GM08714 (cell line): Measurements from ENCODE around the gene TBC1D1.

ENCODE experiments used
- H3K4me3 ChIP-seq: fragments of 200-500 bp; sonication (Bioruptor generic); 2 replicates; pipeline ENCODE4 v1.5.1; 2014; ENCODE audit warnings: mild to moderate bottlenecking, low read length, inconsistent platforms
- ZNF274 ChIP-seq: IDR thresholded peaks from 2 replicates; pipeline ENCODE4 v1.6.1; 2012; ENCODE audit warnings: mild to moderate bottlenecking, low read depth, low read length

The TBC1D1 gene

DNA sequence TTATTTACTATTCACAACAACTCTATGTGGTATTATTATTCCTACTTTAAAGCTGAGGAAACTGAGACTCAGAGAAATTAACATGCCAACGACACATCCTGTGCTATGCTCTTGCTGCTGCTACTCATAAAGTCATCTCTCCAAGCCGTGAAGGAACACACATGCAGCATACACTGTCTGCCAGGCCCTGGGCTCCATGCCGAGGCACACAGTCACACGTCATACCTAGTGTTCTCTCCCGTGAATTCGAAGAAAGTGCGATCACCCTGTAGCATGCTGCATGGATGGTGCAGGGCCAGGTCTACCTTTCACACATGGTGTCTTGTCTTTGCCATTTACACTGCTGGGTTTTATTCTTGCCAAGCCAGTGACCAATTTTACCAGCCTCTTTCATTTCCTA lies 34.1 kb downstream of the TBC1D1 start:
- no peak for TF ChIP-seq ZNF274
- H3K4me3 ChIP-seq, result no peak overlapping the region

DNA sequence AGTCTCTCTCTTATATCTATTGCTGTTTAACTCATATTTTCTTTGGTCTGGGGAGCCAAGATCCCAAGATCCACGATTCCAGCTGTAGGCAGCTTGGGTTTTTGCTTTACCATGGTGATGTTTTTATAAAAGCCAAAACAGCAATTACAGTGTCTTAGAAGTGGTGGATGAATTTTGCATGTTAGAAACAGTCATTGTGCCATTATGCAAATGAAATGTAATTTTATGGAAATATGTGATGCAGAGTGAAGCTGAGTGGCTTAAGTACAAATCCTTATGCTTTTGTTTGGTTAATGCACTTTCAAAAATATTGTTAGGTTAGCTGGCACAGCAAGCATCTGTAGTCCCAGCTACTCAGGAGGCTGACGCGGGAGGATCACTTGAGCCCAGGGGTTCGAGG lies 36.5 kb downstream of the TBC1D1 start:
- no peak for TF ChIP-seq ZNF274
- no peak overlapping the region for H3K4me3 ChIP-seq

DNA sequence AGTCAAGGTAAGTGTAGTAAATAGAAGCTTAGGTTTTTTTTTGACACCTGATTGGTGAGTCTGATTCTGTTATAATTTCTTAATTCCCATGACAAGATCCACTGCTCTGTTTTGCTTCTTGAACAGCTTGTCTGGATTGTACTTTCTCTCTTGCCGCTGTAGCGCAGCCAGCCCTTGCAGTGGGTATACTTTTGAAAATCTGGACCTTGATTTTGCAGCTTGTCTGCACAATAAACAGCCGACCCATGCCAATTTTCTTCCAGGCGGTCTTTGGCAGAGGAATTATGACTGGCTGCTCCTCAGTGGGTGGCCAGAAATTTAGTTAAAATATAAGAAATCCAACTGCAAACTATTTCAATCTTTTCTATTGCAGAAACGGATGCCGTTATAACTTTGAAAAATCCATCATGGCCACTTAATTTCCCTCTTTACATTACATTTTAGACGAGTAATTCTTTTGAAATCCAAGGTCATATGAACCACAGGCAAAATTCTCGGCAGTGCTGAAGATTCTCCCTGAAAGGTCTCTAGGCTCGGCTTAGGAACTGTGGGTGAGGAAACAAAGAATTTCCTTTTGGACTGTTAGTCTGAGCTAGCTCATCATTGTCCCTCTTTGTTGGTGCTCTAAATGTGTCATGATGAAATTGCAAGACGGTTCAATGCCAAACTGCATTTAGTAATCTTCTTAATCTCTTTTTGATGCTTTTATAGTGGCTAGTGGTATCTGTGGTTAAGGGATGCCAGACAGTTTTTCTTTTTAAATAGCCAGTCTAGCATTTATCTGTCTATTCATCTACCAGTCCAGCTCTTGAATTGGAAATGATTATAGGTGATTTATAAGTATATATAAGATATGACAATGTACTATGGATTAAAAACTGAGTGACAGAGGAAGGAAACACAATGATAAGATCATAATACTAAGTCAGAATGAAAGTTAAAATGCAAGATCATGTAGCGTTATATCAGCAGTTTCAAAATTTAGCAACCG lies 37.8 kb downstream of the TBC1D1 start:
- H3K4me3 ChIP-seq, result no peak overlapping the region
- no peak for TF ChIP-seq ZNF274

DNA sequence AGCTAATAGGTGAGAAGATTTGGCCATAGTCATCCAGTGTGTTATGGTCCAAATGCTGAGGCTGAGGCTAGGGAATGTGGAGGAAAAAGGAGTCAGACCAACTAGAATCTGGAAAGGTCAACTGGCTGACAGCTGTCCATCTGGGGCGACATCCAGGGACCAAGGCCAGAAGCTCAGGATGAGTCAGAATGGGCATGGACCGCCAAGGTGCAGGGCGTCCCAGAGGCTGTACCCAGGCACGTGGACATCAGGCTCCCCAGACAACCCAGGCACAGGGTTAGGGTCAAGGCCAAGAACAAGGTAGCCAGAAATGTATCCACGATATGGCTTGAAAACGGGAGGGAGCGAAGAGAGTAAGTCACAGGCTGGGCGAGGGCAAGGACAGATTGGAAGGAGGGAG lies 43.2 kb downstream of the TBC1D1 start:
- H3K4me3 ChIP-seq, result no peak overlapping the region
- no peak for TF ChIP-seq ZNF274

DNA sequence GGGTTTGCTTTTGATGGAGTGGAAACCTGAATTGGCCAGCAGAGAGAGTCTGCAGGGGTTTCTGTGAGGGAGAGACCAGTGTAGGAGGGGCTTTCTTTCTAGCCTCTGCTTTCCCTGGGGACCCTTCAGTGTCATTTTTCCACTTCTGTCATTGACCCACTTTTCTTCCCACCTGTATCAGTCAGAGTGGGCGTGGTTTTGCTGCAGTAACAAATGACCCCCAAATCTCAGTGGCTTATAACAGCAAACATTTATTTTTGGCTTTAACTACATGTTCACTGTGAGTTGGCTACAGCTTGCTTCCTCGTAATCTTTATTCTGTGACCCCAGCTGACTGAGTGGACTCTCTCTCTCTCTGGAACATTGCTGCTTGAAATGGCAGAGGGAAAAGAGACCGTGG lies 43.7 kb downstream of the TBC1D1 start:
- no peak for TF ChIP-seq ZNF274
- H3K4me3 ChIP-seq, result no peak overlapping the region

DNA sequence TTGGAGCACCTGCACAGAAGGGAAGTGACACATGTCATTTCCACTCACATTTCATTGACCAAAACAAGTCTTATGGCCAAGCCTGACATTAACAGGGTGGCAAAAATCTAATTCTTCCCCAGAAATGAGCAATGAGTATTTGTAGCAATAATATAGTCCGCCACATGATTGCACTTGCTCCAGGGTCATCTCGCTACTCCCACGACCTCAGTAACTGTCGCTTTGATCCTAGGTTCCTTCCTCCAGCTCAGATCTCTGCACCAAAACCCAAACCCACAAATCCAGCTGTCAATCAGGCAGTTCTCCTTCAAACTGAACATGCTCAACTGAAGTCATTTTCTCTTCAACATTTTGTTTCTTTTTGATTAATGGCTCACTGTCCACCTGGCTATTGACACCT lies 44.1 kb downstream of the TBC1D1 start:
- no peak for TF ChIP-seq ZNF274
- no peak overlapping the region for H3K4me3 ChIP-seq

DNA sequence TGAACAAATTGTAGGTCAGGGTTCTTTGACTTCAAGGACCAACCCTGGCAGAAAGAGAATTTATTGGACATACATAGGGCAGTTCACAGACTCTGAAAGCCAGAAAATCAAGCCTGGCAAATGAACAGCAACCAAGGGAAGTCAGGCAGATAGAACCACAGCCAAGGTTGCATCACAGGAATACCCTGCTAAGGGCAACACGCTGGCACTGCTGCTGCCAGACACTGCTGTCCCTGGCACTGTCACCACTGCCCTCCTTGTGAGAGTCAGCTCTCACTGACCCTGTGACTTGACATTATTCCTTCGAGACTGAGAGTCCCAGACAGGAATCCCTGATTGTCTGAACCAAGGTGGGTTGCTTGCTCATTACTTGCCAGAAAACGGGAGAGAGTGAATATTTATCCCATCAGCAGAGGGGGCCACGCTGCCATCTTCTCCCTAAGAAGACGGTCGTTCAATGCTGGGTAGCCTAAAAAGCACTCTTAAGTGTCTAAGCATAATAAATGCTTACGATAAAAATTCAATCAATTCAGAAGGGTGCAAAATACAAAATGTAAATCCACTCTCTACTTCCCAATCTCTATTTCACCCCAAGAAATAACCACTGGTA lies 46.1 kb downstream of the TBC1D1 start:
- H3K4me3 ChIP-seq, result no peak overlapping the region
- no peak for TF ChIP-seq ZNF274

DNA sequence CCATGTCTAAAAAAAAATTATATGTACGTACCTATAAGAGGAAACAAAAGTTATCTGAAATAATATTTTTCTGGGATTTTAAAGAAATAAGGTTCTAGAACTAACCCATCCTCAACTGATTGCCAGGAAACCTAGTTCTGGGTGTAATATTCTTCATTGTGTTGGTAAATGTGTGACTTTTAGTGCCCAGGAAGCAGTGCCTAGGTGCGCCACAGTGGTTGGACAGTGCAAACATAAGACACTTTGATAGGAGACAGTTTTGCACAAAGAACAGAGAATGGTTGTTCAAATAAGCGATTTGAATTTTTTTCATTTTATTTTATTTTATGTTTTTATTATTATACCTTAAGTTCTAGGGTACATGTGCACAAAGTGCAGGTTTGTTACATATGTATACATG lies 47.3 kb downstream of the TBC1D1 start:
- no peak for TF ChIP-seq ZNF274
- H3K4me3 ChIP-seq, result no peak overlapping the region

DNA sequence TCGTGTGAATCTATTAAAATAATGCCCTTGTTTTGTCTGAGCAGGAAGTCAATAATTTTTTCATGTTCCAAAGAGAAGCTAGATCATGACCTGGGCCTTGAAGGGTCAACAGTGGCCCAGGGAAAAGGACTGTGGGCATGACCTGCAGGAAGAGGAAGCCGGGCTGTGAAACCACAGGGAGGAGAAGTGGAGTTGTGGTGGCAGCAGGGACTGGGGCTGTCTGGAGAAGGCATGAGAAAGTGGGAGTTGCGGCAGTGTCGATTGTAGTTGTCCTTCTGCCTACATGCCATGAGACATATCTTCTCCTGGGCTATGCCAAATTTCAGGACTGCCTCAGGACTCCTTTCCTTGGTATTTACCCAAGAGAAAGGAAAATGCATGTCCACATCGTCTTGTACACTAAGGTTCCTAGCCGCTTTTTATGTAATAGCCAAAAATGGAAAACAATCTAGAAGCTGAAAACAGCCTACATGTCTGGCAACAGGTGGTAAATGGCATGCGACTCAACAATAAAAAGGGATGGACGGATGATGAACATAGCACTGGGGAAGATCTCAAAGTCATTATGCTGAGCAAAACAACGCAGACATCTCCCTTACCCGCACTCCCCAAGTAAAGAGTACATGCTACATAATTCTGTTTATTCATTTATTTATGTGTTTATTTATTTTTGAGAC lies 55.8 kb downstream of the TBC1D1 start:
- TF ChIP-seq ZNF274, result no peak
- no peak overlapping the region for H3K4me3 ChIP-seq

DNA sequence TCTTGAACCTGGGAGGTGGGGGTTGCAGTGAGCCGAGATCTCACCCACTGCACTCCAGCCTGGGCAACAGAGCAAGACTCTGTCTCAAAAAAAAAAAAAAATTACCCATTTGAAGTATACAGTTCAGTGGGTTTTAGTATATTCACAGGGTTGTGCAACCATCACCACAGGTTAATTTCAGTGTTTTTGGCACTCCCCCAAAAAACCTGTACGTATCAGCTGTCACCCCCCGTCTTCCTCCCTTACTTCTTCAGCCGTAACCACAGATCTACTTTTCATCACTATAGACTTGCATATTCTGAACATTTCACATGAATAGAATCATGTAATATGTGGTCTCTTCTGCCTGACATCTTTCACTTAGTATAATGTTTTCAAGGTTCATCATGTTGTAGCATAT lies 57.7 kb downstream of the TBC1D1 start:
- no peak for TF ChIP-seq ZNF274

DNA sequence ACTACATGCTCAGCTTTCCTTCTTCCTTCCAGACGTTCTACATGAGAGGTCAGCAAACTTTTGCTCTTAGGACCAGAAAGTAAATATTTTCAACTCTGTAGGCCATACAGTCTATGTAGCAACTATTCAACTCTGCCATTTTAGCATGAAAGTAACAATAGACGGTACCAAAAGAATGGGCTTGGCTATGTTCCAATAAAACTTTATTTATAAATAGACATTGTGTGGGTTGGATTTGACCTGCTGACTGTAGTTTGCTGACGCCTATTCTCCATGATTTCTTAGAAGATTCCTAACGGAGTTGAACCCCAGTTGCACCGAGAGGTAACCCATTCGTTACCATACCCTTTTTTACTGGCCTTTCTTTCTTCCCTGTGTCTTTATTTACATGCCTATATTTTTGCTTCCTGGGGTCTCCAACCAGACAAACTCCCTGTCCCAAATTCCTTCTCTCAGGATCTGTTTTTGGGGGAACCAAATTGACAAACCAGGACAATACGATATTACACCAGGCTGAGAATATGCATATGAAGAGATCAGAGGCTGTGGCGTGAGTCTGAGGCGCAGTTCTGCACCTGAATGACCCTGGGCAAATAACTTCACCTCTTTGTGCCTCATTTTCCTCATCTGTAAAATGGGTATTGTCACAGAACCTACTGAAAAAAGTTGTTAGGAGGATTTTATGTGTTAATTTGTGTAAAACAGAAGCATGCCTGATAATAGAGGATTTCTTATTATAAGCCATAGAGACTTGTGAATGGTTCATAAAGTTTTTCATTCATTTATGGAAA lies 58.9 kb downstream of the TBC1D1 start:
- no peak for TF ChIP-seq ZNF274

More for the DNA sequence above, 57.7 kb downstream of the TBC1D1 start:
- H3K4me3 ChIP-seq, result no peak overlapping the region

DNA sequence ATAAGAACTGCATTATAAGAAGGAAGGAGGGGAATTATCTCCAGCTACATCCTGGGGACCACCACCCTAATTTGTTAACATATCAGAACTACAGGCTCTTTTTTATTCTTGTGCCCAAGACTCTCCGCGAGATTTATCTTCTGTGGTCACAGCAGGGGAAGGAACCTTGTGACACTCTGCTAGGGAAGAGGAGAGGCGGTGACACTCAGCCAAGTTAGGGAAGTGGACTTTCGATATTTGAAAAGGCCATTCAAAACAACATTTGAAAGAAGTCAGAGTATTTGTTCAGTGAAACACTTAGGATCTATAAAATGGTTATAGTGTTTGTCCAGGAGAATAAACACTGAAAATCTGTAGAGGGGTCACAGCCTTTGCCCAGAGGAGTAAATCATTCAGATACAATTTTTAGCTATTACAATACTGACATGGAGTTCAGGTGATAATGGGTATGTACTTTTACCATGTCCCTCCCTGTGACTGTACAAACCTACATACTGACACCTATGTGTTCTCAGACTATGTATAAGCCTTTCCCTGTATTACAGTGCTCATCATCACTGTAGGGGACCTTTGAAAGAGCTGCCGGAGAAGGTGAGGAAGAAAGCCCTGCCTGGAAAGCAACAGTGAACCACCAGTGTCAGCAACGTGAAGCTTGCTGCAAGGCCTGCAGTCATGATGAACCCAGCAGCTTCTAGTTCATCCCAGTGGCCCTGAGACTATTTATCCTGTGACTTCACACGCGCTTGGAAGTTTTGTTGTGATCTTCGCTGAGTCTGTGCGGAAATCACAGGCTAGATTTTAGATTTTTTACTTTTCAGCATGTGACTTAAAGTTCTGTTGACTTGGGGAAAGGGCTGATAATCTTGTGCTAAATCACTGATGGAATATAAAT lies 60.8 kb downstream of the TBC1D1 start:
- H3K4me3 ChIP-seq, result no peak overlapping the region
- no peak for TF ChIP-seq ZNF274

More for the DNA sequence above, 58.9 kb downstream of the TBC1D1 start:
- no peak overlapping the region for H3K4me3 ChIP-seq

DNA sequence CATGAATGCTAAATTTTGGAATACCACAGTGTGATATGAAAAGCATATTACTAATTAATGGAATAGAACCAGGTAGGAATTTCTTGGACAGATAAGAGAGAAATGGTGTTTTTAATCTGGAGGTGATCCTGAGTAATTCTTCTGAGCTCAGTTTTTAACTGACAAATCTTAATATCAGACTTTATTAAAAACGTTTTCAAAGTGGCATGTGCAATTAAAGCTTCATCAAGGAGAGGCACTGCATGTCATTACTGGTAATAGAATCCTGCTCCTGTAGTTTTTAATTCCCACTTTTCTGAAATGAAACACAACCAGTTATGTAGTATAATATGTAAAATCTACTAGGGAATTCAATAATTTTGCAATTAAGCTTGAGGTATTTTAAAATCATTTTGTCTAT lies 62.3 kb downstream of the TBC1D1 start:
- H3K4me3 ChIP-seq, result no peak overlapping the region
- no peak for TF ChIP-seq ZNF274
